SK-N-SH (cell line): ENCODE results near the gene TGFBR3.

Experiments
- EZH2phosphoT487 ChIP-seq: fragments of 200-600 bp; sonication (generic); IDR thresholded peaks from 2 replicates; pipeline ENCODE4 v1.6.1; 2017; ENCODE audit warnings: low read depth, mixed run types, mild to moderate bottlenecking, antibody characterized with exemption, moderate library complexity, borderline replicate concordance
- GABPA ChIP-seq: IDR thresholded peaks from 2 replicates; pipeline ENCODE4 v1.4.0; 2012; ENCODE audit warnings: low read depth, mild to moderate bottlenecking
- GATA2 ChIP-seq: sonication (generic); formaldehyde crosslinking; IDR thresholded peaks from 2 replicates; pipeline ENCODE4 v1.5.0; 2020; ENCODE audit warnings: mild to moderate bottlenecking, missing genetic modification reagents
- JUND ChIP-seq: IDR thresholded peaks from 2 replicates; pipeline ENCODE4 v1.4.0; 2012
- MEF2A ChIP-seq: IDR thresholded peaks from 2 replicates; pipeline ENCODE4 v1.4.0; 2012; ENCODE audit warnings: low read depth, borderline replicate concordance
- NRF1 ChIP-seq: IDR thresholded peaks from 2 replicates; pipeline ENCODE4 v1.6.1; 2012; ENCODE audit warnings: low read depth, mild to moderate bottlenecking, low read length
- RFX5 ChIP-seq: IDR thresholded peaks from 2 replicates; pipeline ENCODE4 v1.6.1; 2012; ENCODE audit warnings: mild to moderate bottlenecking, improper control_type of control experiment, low read length
- TAF1 ChIP-seq: IDR thresholded peaks from 2 replicates; pipeline ENCODE4 v1.6.1; 2012; ENCODE audit warnings: low read depth, mild to moderate bottlenecking, low read length, moderate library complexity, borderline replicate concordance
- TF ChIP-seq, protein P1 (sequence below): fragments of 200-600 bp; sonication (generic); IDR thresholded peaks from 2 replicates; pipeline ENCODE4 v1.6.1; 2017; ENCODE audit warnings: antibody characterized with exemption, mild to moderate bottlenecking, moderate library complexity
- TF ChIP-seq, protein P2 (sequence below): IDR thresholded peaks from 2 replicates; pipeline ENCODE4 v1.6.1; 2012; ENCODE audit warnings: mild to moderate bottlenecking, low read depth, low read length, moderate library complexity
- TF ChIP-seq, protein P3 (sequence below): IDR thresholded peaks from 2 replicates; pipeline ENCODE4 v1.4.0; 2012; ENCODE audit warnings: low read depth

DNA sequence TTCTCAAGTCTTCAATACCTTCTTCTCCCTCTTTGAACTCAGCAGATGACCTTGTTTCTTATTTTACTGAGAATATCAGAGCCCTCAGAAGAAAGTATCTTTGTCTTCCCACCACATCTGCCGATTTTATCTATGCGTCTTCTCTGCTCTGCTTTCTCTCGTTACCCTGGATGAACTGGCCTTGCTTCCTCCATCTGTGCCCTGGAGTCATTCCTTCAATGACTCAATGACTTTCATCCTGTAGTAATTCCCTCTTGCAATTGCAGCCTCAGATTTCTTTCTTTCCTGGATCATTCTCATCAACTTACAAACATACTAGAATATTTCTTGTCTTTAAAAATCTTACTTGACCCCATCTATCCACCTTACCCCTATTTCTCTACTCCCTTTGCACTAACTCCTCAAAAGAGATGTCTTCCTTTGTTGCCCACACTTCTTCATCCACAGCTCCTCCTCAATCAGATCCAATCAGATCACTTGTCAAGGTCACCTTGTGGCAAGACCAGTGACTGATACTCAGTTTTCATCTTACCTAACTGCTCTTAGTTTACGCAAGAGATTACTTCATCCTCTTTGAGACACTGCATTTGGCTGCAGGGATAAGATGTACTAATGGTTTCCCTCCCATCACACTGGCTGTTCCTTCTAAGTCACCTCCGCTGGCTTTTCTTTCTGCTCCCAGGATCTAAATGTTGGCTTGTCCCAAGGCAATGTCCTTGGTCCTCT is 8.2 kb upstream of the TGFBR3 start:
- no peak for TF ChIP-seq GATA2 (CRISPR knock-in tag)
- TF ChIP-seq, protein P1, sequence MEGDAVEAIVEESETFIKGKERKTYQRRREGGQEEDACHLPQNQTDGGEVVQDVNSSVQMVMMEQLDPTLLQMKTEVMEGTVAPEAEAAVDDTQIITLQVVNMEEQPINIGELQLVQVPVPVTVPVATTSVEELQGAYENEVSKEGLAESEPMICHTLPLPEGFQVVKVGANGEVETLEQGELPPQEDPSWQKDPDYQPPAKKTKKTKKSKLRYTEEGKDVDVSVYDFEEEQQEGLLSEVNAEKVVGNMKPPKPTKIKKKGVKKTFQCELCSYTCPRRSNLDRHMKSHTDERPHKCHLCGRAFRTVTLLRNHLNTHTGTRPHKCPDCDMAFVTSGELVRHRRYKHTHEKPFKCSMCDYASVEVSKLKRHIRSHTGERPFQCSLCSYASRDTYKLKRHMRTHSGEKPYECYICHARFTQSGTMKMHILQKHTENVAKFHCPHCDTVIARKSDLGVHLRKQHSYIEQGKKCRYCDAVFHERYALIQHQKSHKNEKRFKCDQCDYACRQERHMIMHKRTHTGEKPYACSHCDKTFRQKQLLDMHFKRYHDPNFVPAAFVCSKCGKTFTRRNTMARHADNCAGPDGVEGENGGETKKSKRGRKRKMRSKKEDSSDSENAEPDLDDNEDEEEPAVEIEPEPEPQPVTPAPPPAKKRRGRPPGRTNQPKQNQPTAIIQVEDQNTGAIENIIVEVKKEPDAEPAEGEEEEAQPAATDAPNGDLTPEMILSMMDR: no peak
- no peak for TF ChIP-seq MEF2A
- TF ChIP-seq RFX5: no peak
- TF ChIP-seq, protein P2, sequence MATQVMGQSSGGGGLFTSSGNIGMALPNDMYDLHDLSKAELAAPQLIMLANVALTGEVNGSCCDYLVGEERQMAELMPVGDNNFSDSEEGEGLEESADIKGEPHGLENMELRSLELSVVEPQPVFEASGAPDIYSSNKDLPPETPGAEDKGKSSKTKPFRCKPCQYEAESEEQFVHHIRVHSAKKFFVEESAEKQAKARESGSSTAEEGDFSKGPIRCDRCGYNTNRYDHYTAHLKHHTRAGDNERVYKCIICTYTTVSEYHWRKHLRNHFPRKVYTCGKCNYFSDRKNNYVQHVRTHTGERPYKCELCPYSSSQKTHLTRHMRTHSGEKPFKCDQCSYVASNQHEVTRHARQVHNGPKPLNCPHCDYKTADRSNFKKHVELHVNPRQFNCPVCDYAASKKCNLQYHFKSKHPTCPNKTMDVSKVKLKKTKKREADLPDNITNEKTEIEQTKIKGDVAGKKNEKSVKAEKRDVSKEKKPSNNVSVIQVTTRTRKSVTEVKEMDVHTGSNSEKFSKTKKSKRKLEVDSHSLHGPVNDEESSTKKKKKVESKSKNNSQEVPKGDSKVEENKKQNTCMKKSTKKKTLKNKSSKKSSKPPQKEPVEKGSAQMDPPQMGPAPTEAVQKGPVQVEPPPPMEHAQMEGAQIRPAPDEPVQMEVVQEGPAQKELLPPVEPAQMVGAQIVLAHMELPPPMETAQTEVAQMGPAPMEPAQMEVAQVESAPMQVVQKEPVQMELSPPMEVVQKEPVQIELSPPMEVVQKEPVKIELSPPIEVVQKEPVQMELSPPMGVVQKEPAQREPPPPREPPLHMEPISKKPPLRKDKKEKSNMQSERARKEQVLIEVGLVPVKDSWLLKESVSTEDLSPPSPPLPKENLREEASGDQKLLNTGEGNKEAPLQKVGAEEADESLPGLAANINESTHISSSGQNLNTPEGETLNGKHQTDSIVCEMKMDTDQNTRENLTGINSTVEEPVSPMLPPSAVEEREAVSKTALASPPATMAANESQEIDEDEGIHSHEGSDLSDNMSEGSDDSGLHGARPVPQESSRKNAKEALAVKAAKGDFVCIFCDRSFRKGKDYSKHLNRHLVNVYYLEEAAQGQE: no peak
- TF ChIP-seq, protein P3, sequence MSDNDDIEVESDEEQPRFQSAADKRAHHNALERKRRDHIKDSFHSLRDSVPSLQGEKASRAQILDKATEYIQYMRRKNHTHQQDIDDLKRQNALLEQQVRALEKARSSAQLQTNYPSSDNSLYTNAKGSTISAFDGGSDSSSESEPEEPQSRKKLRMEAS: no peak
- TF ChIP-seq EZH2phosphoT487: no peak
- no peak for TF ChIP-seq NRF1
- no peak for TF ChIP-seq JUND
- TF ChIP-seq TAF1: no peak
- TF ChIP-seq GABPA: no peak
